NCI-H128 (cell line): Measurements from ENCODE around the gene HVCN1.
"Not testable (repeated sequence)": the region's sequence is repeated elsewhere in the genome, so short reads cannot be mapped to it uniquely, and the experiment has no call there.

Experiments
- DNase-seq: peaks from one replicate; lab custom pipeline; 2025; ENCODE audit not compliant: unreplicated experiment; lab: John Stamatoyannopoulos, UW

HVCN1 gene

GRCh38 chr12:110668480-110669192 is 20.3 kb downstream of the HVCN1 start:
- DNase-seq: no peak

- DNase-seq: no peak
These were observed 21.2 kb downstream of the HVCN1 start for GRCh38 chr12:110667671-110668070.

DNA sequence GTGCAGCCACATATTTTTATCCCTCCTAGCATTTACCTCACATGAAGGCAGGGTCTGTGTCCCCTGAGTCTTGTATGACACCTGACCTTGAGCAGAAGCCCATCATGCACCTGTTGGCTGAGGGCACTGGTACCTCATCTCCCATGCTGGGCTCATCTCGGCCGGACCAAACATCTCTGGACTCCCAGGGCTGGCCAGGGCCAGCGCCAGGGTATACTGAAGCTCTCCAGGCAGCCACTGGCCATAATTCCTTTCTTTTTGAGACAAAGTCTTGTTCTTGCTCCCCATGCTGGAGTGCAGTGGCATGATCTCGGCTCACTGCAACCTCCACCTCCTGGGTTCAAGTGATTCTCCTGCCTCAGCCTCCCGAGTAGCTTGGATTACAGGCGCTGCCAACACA is 22.0 kb downstream of the HVCN1 start:
- DNase-seq: no peak

GRCh38 chr12:110661337-110661972 is 27.5 kb downstream of the HVCN1 start:
- no peak for DNase-seq

DNA sequence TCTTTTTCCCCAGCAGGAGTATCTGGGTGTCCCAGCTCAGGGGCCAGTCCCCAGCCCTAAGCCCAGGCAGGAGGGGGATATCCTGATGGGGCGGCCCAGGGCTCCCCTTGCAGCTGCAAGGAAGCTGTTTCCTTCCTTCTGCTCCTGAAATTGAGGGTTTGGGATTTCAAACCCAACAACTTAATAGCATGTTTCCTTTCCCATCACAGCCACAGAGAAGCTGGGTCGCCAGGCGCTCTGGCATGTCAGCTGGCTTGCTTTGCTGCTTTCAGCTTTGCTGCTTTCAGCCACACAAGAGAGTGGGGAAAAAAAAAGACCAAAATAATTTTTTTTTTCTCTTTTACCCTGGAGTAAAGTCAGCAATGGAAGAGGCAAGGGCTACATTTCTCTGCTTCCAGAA is 30.0 kb downstream of the HVCN1 start:
- no peak for DNase-seq

- DNase-seq: no peak
These were observed 30.7 kb downstream of the HVCN1 start for GRCh38 chr12:110658242-110658641.

DNA sequence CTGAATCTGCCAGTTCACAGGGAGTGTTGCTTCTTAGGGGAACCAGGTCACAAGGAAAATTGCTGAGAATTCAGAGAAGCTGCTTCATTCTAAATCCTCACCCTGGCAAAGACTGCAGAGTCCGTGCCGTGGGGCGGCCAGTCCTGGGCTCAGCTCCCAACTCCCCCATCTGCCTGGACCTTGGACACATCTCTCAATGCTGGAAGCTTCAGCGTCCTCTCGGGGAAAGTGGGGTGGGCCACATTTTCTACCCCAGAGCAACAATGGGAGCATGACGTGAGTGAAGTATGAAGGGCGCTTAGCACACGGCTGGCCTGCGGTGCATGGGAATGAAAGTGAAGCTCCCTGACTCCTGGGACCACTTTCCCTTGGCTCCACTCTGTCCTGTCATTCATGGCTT is 31.2 kb downstream of the HVCN1 start:
- no peak for DNase-seq

DNA sequence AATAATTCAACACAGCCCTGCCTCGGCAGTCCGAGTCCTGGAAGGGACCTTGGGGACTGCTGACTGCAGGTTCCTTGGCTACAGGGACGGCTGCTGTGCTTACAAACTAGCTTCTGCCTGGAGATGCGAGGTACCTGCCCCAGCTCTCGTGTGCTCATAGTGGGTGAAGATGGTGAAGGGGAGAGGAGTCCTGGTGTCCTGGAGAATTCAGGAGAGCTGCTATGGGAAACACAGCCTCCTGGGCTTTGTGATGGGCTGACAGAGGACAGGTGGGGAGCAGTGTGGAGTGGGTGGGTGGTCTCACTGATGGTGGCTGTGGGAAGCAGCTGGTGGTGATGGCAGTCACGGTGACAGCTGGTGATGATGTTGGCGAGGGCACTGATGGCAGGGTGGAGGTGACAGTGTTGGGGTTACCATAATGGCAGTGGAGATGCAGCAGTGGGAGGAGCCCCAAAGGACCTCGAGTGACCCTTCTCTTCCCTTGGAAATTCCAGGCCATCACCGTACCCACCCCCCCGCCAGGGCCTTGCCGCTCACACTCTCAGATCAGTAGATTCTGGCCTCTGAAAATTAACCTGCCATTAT is 32.8 kb downstream of the HVCN1 start:
- DNase-seq: no peak

DNA sequence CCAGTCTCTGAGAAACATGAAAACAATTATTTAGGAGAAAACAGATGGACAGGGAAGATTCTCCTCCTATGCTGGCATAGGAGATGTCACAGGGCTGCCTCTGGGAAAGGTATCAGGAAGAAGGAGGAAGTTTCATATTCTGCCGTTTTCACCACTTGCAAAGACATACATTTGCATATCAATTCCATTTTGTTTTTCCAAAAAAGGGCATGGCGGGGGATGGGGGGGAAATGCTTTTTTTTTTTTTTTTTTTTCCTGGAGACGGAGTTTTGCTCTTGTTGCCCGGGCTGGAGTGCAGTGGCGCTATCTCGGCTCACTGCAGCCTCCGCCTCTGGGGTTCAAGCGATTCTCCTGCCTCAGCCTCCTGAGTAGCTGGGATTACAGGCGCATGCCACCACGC is 34.7 kb downstream of the HVCN1 start:
- DNase-seq: not testable (repeated sequence)

- DNase-seq: no peak
These were observed 39.5 kb downstream of the HVCN1 start for GRCh38 chr12:110649341-110649847.

DNA sequence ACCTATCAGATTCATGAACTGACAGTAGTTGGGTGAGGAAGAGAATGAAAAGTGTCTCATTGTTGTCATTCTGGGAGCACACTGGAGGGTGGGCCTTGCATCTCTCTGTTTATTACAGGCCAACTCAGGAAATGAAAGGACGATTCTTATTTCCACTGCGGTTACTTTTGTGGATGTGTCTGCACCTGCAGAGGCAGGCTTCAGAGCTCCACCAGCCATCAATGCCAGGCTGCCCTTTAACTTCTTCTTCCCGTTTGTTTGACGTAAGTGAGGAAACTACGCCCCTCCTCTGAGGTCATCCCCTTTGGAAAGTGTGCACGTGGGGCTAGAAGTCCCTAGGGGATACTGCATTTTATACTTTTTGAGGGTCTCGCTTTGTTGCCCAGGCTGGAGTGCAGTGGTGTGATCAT is 41.3 kb downstream of the HVCN1 start:
- no peak for DNase-seq

DNA sequence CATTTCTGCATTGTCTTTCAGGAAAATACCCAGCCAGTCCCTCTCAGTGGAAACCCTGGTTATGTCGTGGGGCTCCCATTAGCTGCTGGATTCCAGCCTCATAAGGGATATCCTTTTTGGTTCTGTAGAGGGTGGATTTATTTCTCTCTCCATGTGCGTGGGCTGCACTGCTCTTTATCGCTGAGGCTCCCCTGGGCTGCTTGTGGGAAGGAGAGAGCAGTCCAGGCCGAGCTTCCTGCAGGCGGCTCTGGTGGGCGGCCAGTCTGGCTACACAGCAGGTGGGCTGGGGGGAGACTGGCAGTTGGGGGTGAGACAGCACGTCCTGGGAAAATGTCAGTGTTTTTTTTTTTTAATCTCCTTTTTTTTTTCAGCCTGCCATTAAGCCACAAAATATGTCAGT is 47.4 kb downstream of the HVCN1 start:
- DNase-seq: no peak

GRCh38 chr12:110640275-110641025 is 48.5 kb downstream of the HVCN1 start:
- DNase-seq: no peak

- no peak for DNase-seq
These were observed 49.4 kb downstream of the HVCN1 start for GRCh38 chr12:110639336-110640141.

- DNase-seq: no peak
These were observed 50.1 kb downstream of the HVCN1 start for GRCh38 chr12:110638796-110639195.

GRCh38 chr12:110637869-110638441 is 51.0 kb downstream of the HVCN1 start:
- DNase-seq: no peak

- DNase-seq: no peak
These were observed 52.4 kb downstream of the HVCN1 start for GRCh38 chr12:110636516-110636915.

GRCh38 chr12:110635055-110635454 is 53.9 kb downstream of the HVCN1 start:
- no peak for DNase-seq

- no peak for DNase-seq
These were observed 61.3 kb downstream of the HVCN1 start for GRCh38 chr12:110627500-110628195.

DNA sequence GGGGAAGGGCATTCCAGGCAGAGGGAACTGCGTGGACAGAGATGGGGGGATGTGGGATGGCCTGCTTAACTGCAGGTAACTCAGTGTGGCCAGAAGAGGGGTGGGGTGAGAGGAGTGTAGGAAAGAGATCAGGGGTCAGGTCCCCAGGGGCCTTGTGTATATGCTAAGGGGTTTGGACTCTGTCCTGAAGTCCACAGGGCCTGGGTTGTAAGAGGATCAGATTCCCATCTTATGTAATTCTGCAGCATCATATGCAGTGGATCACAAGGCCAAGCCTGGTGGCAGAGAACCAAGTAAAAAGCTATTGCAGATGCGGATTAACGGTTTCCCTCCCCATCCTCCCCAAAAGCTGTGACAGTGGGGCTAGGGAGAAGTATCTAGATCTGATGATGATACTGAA is 66.3 kb downstream of the HVCN1 start:
- DNase-seq: no peak
